WERI-Rb-1 (cell line): ENCODE data around the gene UBXN2A.

Experiments
- DNase-seq: peaks from one replicate; pipeline ENCODE4 v3.0.0-alpha.2; 2020
- H3K27ac ChIP-seq: fragments of 250-450 bp; sonication (Bioruptor Pico); 2 replicates; pipeline ENCODE4 v1.5.1; 2020; ENCODE audit warnings: mild to moderate bottlenecking, moderate library complexity
- H3K27me3 ChIP-seq: fragments of 250-450 bp; sonication (Bioruptor Pico); 2 replicates; pipeline ENCODE4 v1.5.1; 2021; ENCODE audit warnings: mild to moderate bottlenecking, low read depth, moderate library complexity; ENCODE audit not compliant: insufficient read depth, severe bottlenecking
- H3K36me3 ChIP-seq: fragments of 250-450 bp; sonication (Bioruptor Pico); 2 replicates; pipeline ENCODE4 v1.5.1; 2020; ENCODE audit warnings: mild to moderate bottlenecking, moderate library complexity
- H3K4me3 ChIP-seq: 2 replicates; pipeline ENCODE4 v1.5.1; 2011; ENCODE audit warnings: low read depth, mild to moderate bottlenecking, control low read depth, low read length
- H3K9me3 ChIP-seq: fragments of 250-450 bp; sonication (Bioruptor Pico); 2 replicates; pipeline ENCODE4 v1.5.1; 2021; ENCODE audit warnings: mild to moderate bottlenecking, moderate library complexity; ENCODE audit not compliant: severe bottlenecking
- TF ChIP-seq, protein P1 (sequence below): IDR thresholded peaks from 2 replicates; pipeline ENCODE4 v1.5.1; 2011; ENCODE audit warnings: low read depth, mild to moderate bottlenecking, control low read depth, inconsistent platforms, low read length

The UBXN2A gene

DNA sequence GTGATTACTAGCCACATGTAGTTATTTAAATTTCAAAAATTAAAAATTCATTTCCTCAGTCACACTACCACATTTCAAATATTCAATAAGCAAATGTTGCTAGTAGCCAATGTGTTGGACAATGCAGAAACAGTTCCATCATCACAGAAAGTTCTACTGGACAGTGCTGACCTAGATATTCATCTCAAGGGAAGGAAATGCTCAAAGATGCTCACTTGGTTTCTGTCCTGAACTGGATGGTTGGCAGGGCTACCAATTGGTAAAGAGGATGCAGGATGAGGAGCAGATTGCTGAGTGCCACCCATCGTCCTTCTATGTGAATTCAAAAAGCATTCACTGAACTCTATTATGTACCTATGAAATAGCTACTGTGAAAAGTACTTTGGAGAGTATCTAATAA, 6.0 kb upstream of the UBXN2A start:
- Histone ChIP-seq H3K27ac (no peak overlapping the region), H3K4me3 (no peak overlapping the region), H3K27me3 (no peaks in the 10 kb centered on the region), H3K36me3 (peaks cover 9% of the 10 kb centered on the region), H3K9me3 (no peaks in the 10 kb centered on the region)
- TF ChIP-seq, protein P1, sequence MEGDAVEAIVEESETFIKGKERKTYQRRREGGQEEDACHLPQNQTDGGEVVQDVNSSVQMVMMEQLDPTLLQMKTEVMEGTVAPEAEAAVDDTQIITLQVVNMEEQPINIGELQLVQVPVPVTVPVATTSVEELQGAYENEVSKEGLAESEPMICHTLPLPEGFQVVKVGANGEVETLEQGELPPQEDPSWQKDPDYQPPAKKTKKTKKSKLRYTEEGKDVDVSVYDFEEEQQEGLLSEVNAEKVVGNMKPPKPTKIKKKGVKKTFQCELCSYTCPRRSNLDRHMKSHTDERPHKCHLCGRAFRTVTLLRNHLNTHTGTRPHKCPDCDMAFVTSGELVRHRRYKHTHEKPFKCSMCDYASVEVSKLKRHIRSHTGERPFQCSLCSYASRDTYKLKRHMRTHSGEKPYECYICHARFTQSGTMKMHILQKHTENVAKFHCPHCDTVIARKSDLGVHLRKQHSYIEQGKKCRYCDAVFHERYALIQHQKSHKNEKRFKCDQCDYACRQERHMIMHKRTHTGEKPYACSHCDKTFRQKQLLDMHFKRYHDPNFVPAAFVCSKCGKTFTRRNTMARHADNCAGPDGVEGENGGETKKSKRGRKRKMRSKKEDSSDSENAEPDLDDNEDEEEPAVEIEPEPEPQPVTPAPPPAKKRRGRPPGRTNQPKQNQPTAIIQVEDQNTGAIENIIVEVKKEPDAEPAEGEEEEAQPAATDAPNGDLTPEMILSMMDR = no peak
- DNase-seq = no peak

DNA sequence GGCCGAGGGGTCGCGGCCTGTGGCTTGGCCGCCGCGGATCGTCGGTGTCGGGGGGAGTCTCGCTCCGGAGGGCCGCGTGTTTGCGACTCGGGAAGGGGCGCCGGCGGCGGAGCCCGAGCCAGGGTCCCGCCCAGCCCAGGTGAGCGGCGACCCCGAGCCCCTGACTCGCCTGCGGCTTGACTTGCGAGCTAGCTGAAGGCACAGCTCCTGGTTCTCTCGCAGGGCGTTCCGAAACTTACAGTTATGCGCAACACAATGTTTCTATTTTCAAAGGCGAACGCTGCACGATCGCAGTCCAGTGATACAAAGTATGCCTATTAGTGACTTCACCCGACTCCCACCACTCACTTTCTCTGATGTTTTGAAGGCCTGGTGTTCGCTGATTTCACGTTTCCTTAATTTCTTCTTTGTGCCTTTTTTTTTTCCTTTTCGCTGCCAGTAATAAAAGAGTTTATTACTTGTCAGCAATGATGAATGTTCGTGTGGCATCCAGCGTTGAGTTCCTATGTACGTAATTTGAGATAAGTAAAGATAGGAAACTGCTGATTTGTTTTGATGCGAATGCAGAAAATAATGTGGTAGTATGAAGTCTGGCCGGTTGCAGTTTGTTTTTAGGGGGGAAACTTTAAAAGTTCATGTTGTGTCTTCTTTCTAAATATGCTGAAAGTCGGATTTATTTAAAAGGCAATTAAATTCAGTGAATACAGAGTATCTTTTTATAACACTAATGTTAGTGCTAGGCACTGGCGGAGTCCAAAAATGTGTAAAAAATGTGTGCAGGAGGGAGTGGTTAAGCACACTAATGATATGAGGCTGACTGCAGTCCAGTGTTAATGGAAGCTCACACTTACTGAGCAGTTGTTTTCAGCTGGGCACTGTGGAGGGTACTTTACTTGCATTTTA, 706 bp downstream of the UBXN2A start:
- Histone ChIP-seq H3K9me3 (no peaks in the 10 kb centered on the region), H3K36me3 (peaks cover 11% of the 10 kb centered on the region), H3K27ac (peak overlapping the region; percentile 95), H3K27me3 (no peaks in the 10 kb centered on the region), H3K4me3 (peak overlapping the region; percentile 52)
- DNase-seq = no peak
- TF ChIP-seq, protein P1 = no peak

DNA sequence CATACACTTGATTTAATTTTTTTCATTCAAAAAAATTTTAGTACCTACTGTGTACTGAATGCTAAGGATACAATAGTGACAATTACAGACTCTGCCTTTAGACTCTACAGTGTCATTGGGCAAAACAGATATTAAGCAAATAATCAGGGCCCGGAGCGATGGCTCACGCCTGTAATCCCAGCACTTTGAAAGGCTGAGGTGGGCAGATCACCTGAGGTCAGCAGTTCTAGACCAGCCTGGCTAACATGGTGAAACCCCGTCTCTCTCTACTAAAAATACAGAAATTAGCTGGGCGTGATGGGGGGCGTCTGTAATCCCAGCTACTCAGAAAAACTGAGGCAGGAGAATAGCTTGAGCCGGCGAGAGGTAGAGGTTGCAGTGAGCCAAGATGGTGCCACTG, 1.4 kb downstream of the UBXN2A start:
- no peak overlapping the region for H3K27ac ChIP-seq
- no peak for DNase-seq
- H3K4me3 ChIP-seq = peak overlapping the region; percentile 52
- H3K9me3 ChIP-seq = no peaks in the 10 kb centered on the region
- H3K27me3 ChIP-seq = no peaks in the 10 kb centered on the region
- H3K36me3 ChIP-seq = peaks cover 11% of the 10 kb centered on the region
- TF ChIP-seq, protein P1 = no peak

DNA sequence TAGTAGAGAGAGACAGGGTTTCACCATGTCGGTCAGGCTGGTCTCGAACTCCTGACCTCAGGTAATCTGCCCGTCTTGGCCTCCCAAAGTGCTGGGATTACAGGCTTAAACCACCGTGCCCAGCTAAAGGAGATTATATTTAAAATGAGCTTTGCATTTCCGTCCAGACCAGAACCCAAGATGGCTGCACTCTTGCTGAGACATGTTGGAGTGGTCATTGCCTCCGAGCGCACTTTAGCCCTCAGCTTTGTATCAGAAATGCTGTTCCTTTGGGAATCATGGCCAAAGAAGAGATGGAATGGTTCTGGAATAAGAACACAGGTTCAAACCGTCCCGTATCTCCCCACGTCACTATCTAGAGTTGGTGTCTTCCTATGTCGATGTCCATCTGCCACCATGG, 3.4 kb downstream of the UBXN2A start:
- peaks cover 11% of the 10 kb centered on the region for H3K36me3 ChIP-seq
- H3K27ac ChIP-seq = no peak overlapping the region
- peak; percentile 18 for DNase-seq
- H3K27me3 ChIP-seq = no peaks in the 10 kb centered on the region
- TF ChIP-seq, protein P1 = no peak
- H3K4me3 ChIP-seq = no peak overlapping the region
- no peaks in the 10 kb centered on the region for H3K9me3 ChIP-seq

DNA sequence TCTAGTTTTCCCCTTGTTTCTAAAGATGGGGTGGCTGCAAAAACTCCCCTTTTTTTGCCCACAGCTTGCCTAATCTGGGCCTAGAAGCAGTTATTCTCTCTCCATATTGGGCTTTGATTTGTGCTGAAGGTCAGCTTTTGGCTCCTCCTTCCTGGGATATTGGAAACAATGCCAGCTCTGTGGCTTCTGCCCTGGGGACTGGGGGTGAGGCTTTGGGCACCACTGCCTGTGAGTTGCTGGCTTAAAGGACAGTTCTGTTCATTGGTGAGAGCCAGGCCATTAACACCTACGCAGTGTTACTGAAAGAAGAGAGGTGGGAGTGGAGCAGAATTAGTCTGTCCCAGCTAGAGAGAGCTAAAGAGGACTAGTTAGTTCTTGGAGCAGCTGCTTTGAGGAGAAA, 4.3 kb downstream of the UBXN2A start:
- DNase-seq = no peak
- TF ChIP-seq, protein P1 = no peak
- H3K4me3 ChIP-seq = no peak overlapping the region
- no peak overlapping the region for H3K27ac ChIP-seq
- H3K9me3 ChIP-seq = no peaks in the 10 kb centered on the region
- no peaks in the 10 kb centered on the region for H3K27me3 ChIP-seq
- peaks cover 11% of the 10 kb centered on the region for H3K36me3 ChIP-seq

DNA sequence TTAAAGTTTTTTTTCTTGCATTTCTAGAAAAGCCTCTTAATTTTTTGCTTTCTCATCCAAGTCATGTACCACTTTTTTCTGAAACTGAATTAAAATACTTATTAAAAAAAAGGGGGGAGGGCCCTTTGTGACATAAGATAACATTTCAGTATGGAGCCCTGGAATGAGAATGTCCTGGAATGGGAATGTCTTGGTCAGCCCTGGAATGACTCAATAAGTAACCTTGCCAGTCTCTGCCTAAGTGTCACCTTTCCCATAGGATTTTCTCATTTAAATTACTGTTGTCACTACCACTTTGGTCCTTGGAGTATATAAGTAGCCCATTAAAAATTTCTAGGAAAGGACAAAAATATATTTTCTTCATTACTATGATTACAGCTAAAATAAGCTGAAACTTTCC, 4.7 kb downstream of the UBXN2A start:
- Histone ChIP-seq H3K36me3 (peaks cover 11% of the 10 kb centered on the region), H3K27ac (no peak overlapping the region), H3K27me3 (no peaks in the 10 kb centered on the region), H3K9me3 (no peaks in the 10 kb centered on the region), H3K4me3 (no peak overlapping the region)
- TF ChIP-seq, protein P1 = no peak
- DNase-seq = no peak
